ENCODE data around the gene IGDCC3. TPM values are rescaled to one million over a fixed set of nuclear protein-coding genes. Genes with fewer than 3 reads are reported as not detected.

The IGDCC3 gene
- total and polyA plus RNA-seq, 2 of the 8 experiments (the other 6 are each of a cell fraction or from before 2014, with no cell fraction given): 26.8 to 45.7 TPM

- Histone ChIP-seq H2AK5ac (ENCODE audit: low read depth, low read length) (no peak overlapping the region), H2AFZ (ENCODE audit: low read length) (no peak overlapping the region), H2BK5ac (ENCODE audit: low read depth, low read length) (peak overlapping the region; percentile 21; the same call in 1 of the 2 replicates), H3K36me3 (ENCODE audit: control insufficient read depth in 2 of 4, insufficient read depth in 4 of 4, low read length in 3 of 4) (peaks cover 0 to 14% (median 5%) of the 10 kb centered on the region in 4 experiments; a peak in 4 of 8 replicates), H3K27ac (ENCODE audit: low read depth, low read length) (no peak overlapping the region), H3K14ac (ENCODE audit: insufficient read length) (no peak overlapping the region), H2BK120ac (replicated peaks; ENCODE audit: low read depth, low read length) (no peak overlapping the region), H3K23me2 (ENCODE audit: low read depth, low read length) (peaks cover 10% of the 10 kb centered on the region; the same call in 1 of the 2 replicates), H3K4me2 (ENCODE audit: insufficient read depth in 1 of 2, low read depth in 2 of 2, low read length in 2 of 2) (peak overlapping the region; percentile 97 to 99), H3K79me2 (ENCODE audit: control insufficient read depth in 1 of 2, insufficient read depth in 2 of 2, low read length in 2 of 2) (peaks cover 0 to 11% of the 10 kb centered on the region in 2 experiments; a peak in 1 of 4 replicates), H3K9me3 (ENCODE audit: insufficient read depth in 2 of 2, low read depth in 1 of 2, low read length in 1 of 2) (no peaks in the 10 kb centered on the region), H2BK15ac (ENCODE audit: low read length) (peak overlapping the region; percentile 94; the same call in 1 of the 2 replicates), H4K91ac (replicated peaks; ENCODE audit: insufficient read length, low read length) (no peak overlapping the region), H3K79me1 (ENCODE audit: low read depth, low read length) (no peaks in the 10 kb centered on the region), H4K20me1 (replicated peaks in 1 of 2; ENCODE audit: control insufficient read depth in 1 of 2, insufficient read depth in 2 of 2, low read length in 2 of 2) (peaks cover 0 to 8% of the 10 kb centered on the region in 2 experiments), H3K27me3 (replicated peaks in 1 of 4; ENCODE audit: control insufficient read depth in 3 of 4, extremely low read depth in 1 of 4, insufficient read depth in 3 of 4, low read length in 3 of 4) (peaks cover 0 to 20% (median 10%) of the 10 kb centered on the region in 4 experiments; a peak in 5 of 7 replicates), H3K56ac (replicated peaks; ENCODE audit: insufficient read length, low read depth, low read length) (no peak overlapping the region), H2BK12ac (ENCODE audit: low read depth, low read length) (no peak overlapping the region), H3K9ac (replicated peaks in 1 of 4; ENCODE audit: extremely low read depth in 1 of 4, low read depth in 3 of 4, low read length in 3 of 4) (no peak overlapping the region), H3K23ac (ENCODE audit: insufficient read length) (no peak overlapping the region), H3K4me3 (ENCODE audit: extremely low read depth in 1 of 4, insufficient read depth in 2 of 4, low read depth in 3 of 4, low read length in 4 of 4) (peak overlapping the region in 3 of 4 experiments; percentile 40 to 77 (median 58); a peak in 7 of 8 replicates), H3K18ac (ENCODE audit: extremely low read depth, low read length) (peak overlapping the region; percentile 79; the same call in 1 of the 2 replicates), H2BK20ac (ENCODE audit: low read length) (no peak overlapping the region), H3K4me1 (replicated peaks in 1 of 4; ENCODE audit: control insufficient read depth in 3 of 4, insufficient read depth in 4 of 4, low read length in 3 of 4) (peaks cover 8 to 25% (median 16%) of the 10 kb centered on the region in 4 experiments), H4K8ac (ENCODE audit: extremely low read depth, insufficient read depth, low read length) (no peak overlapping the region), H3K4ac (replicated peaks; ENCODE audit: insufficient read length, low read depth, low read length) (no peak overlapping the region), H4K5ac (ENCODE audit: insufficient read length, low read depth, low read length) (no peak overlapping the region)
- DNase-seq (ENCODE audit: low read depth in 1 of 2, low spot score in 2 of 2) (no peak), FAIRE-seq (no peak)
- TF ChIP-seq CHD1 (IDR thresholded peaks at IDR 0.05; ENCODE audit: low read depth, low read length) (no peak), JUN (IDR thresholded peaks at IDR 0.05; ENCODE audit: low read depth, low read length) (no peak)
- POLR2A ChIA-PET (ENCODE audit: partially characterized antibody): interaction anchor here (0.9 to 5.2 kb wide), 13 partner anchors 8 to 75 kb away, joined by 3 to 59 read pairs (median 6); partner anchors contain the start of gene RNU5B-1
- WGBS, 2 experiments (ENCODE audit: extremely low coverage in 1 of 2, insufficient coverage in 1 of 2, insufficient read length in 1 of 2, insufficient replicate concordance in 2 of 2, low coverage in 1 of 2, low lambda C conversion rate in 2 of 2, missing lambda C conversion rate in 1 of 2): 36% methylated on average over 5 of the region's 9 CpGs; no CpG with 5 or more reads in 1 of the 2 experiments
- CTCF ChIA-PET (ENCODE audit: partially characterized antibody): interaction anchor here (0.6 to 3.5 kb wide), 13 partner anchors 9 to 71 kb away, joined by 3 to 19 read pairs (median 5); partner anchors contain the start of gene RNU5B-1
Measured at GRCh38 chr15:65375871-65376607, 1.8 kb downstream of the IGDCC3 start.

Measured in H1 (cell line).